WI38 (cell line): ENCODE measurements around the gene PLEKHA7.

Source experiments
- H3K4me3 ChIP-seq: 2 replicates; pipeline ENCODE4 v1.5.1; 2011; ENCODE audit warnings: low read depth, mild to moderate bottlenecking, control low read depth, low read length
- CTCF ChIP-seq: IDR thresholded peaks from 2 replicates; pipeline ENCODE4 v1.5.1; 2012; ENCODE audit warnings: low read depth, mild to moderate bottlenecking, control low read depth, low read length

Gene PLEKHA7

DNA sequence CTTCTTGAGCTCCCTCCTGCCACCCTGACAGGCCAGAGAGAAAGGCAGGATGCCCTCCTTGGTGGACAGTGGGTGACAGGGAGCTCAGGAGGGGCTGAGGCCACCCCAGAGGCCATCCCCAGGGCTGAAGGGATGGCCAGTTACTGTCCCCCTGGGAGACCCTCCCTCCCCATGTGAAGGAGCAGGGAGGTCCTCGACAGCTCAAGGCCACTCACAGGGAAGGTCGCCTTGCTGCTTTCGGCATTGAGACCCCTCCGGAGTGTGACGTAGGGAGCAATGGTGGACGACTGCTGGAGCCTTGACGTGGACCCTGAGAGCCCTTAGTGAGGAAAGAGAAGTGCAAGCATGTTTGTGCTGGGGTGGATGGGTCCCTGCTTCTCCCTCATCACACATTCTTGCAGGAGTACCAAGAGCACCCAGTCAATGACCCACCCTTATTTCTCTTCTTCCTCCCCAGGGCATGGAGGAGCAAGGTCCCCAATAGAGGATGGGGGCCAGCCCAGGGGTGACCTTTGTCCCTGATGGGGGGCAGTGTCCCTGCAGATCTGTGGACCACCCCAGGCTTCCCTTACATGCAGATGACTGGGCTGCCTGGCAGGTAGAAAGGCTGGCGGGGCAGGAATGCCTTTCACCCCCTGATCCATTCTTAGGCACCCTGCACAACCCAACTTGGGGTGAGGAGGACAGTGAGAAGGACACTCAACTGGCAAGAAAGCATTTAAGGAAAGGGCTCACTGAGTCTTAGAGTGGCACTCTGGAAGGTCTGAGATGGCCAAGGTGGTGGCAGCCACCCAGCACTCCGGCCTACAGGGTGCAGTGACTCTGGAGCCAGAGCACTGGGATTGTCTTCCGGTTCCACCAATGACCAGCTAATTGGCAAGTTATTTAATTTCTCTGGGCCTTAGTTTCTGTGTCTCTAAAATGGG lies 224.4 kb downstream of the PLEKHA7 start:
- TF ChIP-seq CTCF = no peak

GRCh38 chr11:16789063-16789420 lies 225.2 kb downstream of the PLEKHA7 start:
- no peak overlapping the region for H3K4me3 ChIP-seq
- no peak for TF ChIP-seq CTCF

More for the DNA sequence above, 224.4 kb downstream of the PLEKHA7 start:
- H3K4me3 ChIP-seq = no peak overlapping the region

DNA sequence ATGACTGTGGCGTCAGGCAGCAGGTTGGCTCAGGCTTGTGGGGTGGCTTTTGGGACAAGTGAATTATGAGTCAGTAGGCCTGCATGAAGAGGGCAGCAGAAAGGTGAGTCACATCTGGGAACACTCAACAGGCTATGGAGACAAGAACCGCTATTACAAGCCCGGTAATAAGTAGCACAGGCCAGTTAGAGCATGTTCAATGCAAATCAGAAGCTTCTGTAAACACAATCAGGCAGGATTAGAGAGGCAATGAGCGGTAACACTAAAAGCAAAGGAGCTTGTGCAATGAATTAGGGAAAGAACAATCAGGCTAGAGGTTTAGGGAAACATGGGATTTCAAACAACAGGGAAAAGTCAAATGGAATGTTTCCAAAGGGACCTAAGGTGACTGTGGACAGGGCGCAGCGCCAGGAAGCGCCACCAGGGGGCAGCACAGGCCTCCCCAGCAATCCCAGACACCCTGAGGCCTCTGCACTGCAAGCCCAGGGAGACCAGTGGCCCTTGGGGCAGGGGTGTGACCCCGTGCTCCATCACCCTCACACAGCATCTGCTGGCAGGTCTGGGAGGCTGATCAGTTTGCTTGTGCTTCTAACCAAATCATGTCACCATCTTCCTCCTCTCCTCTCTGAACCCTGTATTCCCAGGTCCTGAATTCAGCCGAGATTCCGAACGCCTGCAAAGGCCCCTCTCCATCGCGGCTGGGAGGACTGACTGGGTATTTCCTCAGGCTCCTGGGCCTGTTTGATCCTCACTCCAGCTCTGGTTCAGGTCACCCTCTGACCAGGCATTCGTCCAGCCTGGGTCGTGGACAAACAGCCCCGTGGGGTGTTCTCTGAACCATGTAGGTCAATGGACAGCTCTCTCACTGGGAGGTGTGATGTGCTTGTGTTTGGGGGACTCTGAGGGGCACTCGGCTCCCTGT lies 225.8 kb downstream of the PLEKHA7 start:
- H3K4me3 ChIP-seq = no peak overlapping the region

GRCh38 chr11:16787035-16787742 lies 227.0 kb downstream of the PLEKHA7 start:
- TF ChIP-seq CTCF = no peak
- no peak overlapping the region for H3K4me3 ChIP-seq

More for the DNA sequence above, 225.8 kb downstream of the PLEKHA7 start:
- peak; percentile 97 for TF ChIP-seq CTCF

- no peak overlapping the region for H3K4me3 ChIP-seq
- no peak for TF ChIP-seq CTCF
These were observed 228.1 kb downstream of the PLEKHA7 start for GRCh38 chr11:16786131-16786530.

- H3K4me3 ChIP-seq = no peak overlapping the region
- peak; percentile 92 for TF ChIP-seq CTCF
These were observed 228.6 kb downstream of the PLEKHA7 start for GRCh38 chr11:16785520-16786128.
